HG03159 (cell line): Measurements from ENCODE around the gene NRIP2.

ENCODE experiments used
- ATAC-seq: cut with Tn5 transposase; IDR thresholded peaks from one replicate; pipeline ENCODE4 v1.9.1; 2021; ENCODE audit warnings: mild to moderate bottlenecking, moderate library complexity; ENCODE audit not compliant: unreplicated experiment

Gene NRIP2

DNA sequence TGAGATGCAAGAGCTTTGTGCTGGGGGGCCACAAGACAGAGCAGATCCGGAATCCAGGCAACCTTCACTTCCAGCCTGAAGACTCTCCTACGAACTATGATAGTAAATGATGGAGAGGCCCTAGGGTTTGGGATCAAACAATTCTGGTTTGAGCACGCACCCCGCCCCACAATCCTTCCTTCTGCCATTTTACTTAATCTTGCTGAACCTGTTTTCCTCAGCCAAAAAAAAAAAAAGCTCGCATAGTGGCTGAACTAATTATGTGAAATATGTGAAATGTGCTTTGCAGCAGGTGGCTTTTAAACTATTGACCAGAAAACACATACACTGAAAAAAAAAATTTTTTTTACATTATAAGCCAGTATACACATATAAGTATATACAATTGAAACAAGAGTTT is 23.0 kb downstream of the NRIP2 start:
- no peak for ATAC-seq

DNA sequence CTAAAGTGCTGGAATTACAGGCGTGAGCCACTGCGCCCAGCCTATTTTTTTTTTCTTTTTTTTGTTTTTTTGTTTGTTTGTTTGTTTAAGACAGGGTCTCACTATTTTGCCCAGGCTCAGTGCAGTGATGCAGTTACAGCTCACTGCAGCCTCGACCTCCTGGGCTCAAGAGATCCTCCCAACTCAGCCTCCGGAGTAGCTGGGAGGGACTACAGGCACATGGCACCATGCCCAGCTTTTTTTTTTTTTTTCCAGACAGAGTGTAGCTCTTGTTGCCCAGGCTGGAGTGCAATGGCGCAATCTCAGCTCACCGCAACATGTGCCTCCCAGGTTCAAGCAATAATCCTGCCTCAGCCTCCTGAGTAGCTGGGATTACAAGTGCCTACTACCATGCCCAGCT is 28.1 kb downstream of the NRIP2 start:
- no peak for ATAC-seq

DNA sequence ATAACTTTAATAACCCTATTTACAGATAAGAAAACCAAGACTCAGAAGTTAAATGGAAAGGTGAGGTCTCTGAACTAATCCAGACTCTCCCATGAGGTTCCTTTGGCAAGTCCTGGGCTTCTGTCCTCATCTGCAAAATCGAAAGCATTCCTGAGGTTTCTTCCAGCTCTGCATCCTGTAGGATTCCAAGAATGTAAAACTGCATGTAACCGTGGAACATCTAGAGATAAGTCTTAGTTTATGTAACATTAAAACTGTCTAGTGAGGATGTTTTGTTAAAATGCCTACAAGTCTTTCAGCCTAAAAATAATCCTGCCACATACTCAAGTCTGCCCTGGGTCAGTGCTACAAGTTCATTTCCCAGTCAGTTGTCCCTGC is 29.7 kb downstream of the NRIP2 start:
- ATAC-seq: no peak

DNA sequence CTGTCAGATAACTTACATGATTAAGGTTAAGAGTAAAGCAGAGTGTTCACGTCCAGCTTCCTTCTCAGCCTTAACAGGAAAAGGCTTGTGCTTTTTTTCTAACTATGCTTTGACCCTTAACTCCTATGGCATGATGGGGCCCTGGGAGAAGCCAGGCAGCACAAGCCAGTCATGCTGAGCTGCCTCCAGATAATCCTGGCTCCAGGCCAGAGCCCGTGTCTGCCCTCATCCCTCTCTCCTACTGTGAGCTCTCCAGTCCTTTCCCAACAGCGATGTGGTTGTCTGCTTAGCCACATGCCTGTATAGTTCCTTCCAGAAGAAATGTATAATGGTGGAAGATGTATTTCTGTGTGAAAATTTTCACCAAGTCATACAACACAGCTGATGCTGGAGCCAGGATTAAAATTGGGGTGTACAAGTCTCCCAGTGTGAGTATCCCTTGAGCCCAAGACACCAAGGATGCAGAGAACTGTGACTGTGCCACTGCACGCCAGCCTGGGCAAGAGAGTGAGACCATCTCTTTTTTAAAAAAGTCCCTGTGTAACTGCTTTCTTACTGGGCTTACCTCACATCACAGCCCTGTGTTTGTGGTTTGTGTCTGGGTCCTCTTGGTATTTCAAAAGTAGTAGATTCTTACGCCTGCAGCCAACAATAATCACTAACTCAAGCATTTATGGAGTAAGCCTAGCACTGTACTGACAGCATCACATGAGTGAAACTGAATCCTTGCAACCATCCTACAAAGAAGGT is 30.3 kb downstream of the NRIP2 start:
- ATAC-seq: no peak

DNA sequence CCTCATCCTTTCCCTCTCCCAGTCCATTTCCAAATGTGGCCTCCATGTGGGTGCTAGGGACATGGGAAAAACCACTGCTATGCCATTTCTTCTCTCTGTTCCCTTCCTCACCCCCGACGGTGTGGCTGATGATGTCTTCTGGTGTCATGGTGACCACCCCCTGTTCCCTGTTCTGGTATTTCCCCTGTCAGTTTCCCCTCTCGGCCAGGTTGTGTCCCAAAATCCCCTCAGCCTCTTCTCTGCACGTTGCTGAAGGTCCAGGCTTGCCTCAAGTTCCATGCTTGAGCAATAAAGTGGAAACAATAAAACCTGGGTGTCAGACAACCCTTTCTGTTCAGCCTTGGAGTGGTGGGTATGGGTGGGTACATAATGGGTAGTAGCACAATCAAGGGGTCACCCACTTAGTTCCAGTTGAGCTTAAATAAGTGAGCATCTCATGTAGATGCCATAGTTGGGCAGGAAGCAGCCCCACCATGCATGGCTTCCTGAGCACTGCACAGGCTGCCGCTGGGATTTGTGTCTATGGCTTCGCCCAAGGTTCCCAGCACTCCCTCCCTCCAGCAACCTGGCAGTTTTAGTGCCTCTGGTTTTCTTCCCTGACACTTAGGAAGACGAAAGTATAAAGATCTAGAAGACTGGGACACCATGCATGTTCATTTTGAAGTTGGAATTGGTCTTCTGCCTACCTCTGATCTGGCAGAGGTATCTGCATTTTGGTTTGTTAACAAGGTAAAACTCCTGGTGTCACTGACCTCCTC is 31.0 kb downstream of the NRIP2 start:
- no peak for ATAC-seq

DNA sequence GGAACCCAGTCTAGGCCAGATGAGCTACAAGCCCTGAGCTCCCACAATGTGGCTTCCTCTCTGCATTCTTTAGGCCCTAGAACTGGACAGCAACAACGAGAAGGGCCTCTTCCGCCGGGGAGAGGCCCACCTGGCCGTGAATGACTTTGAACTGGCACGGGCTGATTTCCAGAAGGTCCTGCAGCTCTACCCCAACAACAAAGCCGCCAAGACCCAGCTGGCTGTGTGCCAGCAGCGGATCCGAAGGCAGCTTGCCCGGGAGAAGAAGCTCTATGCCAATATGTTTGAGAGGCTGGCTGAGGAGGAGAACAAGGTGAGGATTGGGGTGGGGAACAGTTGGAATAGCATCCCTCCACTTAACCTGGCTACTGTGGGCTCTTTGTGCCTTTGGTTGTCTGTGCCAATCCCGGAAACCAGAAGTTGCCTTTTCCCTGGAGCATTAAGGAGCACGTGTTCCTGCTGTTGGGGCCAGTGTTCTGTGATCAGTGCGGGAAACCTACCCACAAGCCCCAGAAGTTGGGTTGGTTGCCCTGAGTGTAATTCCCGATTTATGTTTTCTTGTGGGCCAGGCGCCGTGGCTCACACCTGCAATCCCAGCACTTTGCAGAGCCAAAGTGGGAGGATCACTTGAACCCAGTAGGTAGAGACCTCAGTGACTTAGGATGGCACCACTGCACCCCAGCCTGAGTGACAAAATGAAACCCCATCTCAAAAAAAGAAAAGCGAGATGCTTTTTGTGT is 33.6 kb downstream of the NRIP2 start:
- ATAC-seq: no peak

DNA sequence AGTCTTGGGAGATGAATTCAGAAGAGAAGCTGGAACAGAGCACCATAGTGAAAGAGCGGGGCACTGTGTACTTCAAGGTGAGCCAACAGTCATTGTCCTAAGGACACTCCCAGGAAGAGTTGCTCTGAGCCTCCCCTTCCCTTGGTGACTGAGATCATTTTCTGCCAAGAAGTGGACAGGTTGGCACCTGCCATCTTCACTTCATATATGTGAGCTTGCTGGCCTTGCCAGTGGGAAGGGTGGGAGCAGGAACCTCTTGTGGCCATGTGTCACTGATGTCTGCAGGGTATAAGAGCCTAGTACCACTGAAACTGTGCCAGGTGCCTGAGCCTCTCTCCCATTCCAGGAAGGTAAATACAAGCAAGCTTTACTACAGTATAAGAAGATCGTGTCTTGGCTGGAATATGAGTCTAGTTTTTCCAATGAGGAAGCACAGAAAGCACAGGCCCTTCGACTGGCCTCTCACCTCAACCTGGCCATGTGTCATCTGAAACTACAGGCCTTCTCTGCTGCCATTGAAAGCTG is 34.7 kb downstream of the NRIP2 start:
- no peak for ATAC-seq

DNA sequence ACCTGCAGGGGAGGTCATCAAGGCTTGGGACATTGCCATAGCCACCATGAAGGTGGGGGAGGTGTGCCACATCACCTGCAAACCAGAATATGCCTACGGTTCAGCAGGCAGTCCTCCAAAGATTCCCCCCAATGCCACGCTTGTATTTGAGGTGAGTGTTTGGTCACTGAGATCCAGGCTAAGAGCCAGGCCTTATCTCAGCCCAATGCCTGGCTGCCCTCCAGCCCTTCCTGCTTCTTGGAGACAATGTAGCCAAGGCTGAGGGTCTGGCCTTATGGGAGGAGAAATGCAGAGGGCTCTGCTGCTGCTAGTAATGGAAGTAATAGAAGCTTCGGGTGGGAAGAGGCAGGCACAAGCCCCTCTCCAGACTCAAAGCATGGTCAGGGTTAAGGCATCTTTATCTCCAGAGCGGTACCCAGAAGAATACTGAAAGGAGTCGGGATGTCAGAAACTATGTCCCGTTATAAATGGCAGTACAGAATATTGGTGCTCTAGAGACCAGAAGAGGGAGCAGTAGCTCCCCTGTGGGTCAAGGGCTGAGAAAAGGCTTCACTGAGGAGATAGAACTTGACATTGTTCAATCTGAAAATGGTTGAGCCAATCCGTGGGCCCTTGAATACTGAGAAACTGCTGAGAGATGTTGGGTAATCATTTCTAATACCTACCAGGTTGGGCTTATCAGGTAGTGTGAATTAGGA is 37.0 kb downstream of the NRIP2 start:
- no peak for ATAC-seq

DNA sequence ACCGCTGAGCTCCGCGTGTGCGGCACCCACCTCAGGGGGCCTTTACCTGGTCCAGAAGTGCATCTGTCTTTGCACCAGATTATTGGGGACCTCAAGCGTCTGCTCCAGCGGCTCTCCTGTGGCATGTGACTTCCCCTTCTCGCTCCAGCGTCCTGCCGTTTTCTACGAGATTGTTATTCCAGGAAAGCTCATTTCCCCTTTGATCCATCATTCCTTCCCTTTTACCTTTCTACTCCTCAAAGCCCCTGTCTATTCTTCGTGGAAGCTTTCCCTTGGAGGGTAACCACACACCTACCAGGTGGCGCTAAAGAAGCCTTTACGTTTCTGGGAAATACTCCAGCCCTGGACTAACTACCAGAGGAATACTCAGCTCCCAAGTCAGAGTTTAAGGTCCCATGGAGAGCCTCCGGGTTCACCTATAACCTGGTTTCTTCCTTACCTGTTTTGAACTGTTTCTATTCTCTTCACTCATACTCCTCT is 38.6 kb downstream of the NRIP2 start:
- no peak for ATAC-seq

DNA sequence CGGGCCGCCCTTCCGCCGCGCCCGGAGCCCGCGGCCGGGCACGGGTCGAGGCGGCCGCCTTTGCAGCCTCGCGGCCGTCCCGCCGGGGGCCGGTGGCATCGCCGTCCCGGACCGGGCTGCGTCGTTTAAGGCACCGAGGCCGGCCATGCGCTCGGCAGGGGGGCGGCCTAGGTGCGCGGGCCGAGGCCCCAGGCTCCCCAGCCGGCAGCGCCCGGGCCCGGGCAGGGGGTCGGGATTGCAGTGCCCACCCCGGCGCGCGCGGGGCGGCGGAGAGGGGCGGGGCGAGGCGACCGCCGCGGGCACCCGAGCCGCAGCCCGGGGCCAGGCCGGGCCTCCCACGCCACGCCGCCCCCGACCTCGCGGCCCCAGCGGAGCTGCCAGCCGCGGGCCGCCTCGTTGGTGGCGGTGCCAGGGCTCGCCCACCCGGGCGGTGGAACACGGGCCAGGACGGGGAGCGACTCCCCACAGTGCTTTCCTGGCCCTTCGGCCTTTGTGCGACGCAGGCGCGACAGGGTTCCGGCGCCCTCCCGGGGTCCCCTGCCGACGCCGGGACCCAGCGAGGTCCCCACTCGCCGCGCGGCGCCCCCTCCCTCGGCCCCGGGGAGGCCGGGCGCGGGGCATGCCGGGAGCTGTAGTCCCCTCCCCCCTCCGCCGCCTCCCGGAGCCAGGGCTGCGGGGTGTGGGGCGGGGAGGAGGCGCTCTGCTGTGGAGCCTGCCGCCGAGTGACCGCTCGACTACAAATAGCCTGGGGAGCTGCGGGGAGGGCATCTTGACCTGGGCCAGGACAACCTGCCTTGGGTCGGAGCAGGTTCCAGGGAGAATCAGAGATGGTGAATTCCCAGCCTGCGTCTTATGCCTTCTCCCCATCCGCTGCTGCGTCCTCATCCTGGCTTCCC is 39.3 kb downstream of the NRIP2 start:
- peak; percentile 54 for ATAC-seq

DNA sequence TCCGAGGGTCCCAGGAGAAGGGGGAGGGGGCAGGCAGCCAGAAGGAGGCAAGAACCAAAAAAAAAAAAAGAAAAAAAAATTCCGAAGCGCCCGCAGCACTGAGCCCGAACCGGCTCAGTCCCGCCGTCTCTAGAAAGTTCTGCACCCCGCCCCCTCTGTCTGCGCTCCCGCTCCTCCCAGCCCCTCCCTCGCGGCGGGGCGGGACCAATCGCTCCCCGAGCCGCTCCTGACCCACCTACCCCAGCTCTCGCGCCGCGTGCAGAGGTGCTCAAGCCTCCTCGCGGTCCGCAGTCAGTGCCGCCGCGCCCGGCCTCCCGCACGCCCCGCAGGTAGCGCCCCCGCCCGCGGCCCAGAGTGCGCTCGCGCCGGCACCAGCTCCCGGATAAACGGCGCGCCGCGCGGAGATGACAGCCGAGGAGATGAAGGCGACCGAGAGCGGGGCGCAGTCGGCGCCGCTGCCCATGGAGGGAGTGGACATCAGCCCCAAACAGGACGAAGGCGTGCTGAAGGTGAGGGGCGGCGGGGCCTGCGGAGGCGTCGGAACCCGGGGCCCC is 40.0 kb downstream of the NRIP2 start, which contains the start of gene FKBP4:
TSS of gene FKBP4 (plus strand) at position 235 of the 554 bp plus-strand sequence. CDS start at position 405, 170 bp downstream.
- peak; percentile 77 for ATAC-seq

DNA sequence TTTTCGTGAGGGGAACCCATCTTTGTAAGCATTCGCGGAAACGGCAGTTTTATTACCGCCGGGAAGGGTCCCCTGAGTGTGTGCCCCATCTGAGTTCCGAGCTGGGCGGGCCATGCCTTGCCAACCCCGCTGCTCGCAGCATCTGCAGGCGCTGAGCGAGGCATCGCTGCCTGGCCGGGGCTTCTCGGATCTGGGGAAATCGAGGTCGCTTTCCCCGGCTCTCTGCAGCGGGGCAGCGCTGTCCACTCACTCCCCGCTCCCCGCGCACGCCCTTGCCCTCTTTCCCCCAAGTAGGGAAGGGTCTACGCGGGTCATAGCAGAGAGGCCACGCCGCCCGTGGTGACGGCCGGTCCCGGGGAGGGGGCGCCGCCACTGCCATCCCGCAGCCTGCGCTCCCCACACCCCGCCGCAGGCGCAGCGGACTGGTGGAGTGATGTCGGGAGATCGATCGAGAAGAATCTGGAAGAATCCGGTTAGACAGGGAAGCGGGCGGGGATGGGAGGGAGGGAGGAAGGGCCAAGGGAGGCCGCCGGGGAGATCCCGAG is 40.6 kb downstream of the NRIP2 start:
- no peak for ATAC-seq

DNA sequence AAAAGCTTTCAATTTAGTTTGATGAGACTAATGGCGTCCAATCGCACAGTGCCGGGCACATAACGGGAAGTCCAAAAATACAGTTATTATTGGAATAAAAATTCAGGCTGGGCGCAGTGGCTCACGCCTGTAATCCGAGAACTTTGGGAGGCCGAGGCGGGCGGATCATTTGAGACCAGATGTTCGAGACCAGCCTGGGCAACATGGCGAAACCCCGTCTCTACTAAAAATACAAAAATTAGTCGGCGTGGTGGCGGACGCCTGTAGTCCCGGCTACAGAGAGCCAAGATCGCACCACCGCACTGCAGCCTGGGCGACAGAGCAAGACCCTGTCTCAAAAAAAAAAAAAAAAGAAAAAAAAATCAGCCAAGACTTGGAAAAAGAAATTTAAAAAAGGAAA is 41.3 kb downstream of the NRIP2 start:
- no peak for ATAC-seq

DNA sequence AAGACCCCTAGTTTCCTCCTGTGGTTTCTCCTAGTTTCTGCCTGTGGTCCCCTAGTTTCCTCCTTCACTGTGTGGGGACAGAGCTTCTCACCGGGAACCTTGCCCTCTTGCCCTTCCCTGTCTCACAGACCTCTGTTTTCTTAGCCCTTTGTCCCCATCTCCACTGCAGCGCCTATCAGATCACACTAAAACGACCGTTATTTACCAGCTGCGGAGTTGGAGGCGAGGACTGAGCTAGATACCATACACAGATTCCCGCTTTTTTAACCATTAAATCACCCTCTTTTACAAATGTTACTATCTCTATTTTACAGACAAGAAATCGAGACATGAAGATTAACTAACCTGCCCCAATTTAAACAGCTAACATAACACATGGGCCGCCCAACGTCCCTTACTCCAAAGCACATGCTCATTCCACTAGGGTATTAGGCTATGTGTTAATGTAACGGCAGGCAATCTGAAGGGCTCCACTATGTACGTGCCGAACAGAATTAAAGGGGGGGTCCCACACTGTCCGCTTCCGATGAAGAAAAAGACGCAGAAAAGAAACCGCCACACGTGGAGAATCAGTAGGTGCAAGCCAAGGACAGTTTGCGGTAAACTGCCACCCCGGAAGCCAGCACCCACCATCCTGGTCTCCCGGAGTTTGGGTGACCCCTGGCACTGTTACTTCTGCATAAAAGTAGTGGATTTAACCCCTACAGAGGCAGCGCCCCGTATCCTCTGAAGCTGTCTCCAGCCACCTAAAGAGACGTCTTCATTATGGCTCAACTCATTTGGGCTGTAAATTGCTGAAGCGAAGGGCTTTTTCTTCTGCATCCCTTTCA is 41.9 kb downstream of the NRIP2 start:
- no peak for ATAC-seq

DNA sequence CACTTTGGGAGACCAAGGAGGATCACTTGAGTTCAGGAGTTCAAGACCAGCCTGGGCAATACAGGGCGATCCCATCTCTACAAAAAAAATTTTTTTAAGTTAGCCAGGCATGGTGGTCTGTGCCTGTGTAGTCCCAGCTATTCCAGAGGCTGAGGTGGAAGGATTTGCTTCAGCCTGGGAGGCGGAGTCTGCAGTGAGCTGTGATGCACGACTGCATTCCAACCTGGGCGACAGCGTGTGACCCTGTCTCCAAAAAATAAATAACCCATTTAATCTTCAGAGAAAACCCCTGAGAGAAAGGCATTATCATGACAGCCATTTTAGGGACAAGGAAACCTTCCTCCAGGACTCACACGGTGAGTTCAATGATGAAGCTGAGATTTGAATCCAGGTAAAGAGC is 43.7 kb downstream of the NRIP2 start:
- ATAC-seq: no peak

DNA sequence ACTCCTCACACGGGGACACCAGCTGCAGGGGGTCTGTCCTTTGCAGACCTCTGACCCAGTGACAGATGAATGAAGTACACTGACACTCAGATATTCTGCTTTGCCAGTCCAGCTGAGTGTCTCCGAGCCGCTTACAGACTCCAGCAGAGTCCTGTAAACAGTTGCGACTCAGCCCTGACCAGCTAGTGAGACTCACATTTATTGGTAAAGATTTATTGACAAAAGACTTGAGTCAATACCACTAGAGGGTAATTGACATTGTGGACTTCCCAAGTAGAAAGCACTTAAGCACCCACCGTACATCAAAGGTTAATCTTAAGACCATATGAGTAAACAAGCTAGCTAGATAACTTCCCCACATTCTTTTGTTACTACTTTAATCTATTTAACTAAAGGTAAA is 49.8 kb downstream of the NRIP2 start:
- no peak for ATAC-seq

DNA sequence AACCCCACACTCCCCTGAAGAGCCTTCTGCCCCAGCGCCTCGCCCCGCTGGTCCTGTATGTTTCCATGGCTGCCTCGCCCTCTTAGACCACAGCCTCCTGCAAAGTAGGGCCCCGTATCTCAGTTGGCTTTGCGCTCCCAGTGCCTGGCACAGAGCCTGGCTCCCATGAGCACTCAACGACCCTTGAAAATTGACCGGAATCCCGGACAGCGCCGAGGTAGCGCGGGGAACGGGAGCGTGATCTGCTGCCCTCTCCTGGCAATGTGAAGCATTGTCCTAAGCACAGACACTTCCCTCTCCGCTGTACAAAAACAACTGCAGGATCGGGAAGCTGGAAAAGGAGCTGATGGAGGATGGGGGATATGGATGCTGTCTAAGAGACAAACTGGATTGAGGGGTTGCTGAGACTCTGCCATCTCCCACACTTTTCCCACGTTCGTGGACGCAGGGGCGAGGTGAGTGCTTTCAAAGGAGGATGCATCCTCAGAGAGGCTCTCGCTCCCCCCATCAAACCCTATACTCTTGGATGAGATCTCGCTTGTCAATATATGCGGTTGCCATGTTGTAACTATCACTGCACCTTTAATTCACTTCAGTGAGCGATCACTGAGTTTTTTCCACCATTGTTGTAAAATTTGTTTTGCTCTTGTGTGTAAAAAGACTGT is 50.8 kb downstream of the NRIP2 start:
- no peak for ATAC-seq

DNA sequence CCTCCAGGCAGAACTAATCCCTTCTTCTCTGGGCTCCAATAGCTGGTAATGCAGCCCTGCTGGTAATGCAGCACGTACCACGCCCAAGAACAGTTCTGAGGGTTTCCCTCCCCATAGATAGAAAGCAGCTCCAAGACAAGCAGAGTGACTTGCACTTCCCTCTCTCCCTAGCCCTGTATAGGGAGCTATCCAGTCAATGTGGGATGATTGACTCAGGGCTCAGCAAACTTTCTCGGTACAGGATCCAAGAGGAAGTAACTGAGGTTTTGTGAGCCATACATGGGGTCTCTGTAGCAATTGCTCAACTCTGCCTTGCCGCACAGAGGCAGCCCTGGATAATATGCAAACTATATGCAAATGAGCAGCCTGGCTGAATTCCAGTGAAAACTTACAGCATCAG is 55.6 kb downstream of the NRIP2 start:
- no peak for ATAC-seq
